ENCODE measurements around the gene CERT1. TPM values are rescaled to one million over a fixed set of nuclear protein-coding genes. Genes with fewer than 3 reads are reported as not detected.
"Not testable (repeated sequence)": the region's sequence is repeated elsewhere in the genome, so short reads cannot be mapped to it uniquely, and the experiment has no call there.

CERT1 gene
- total and polyA plus RNA-seq, 2 donors (not counting 1 experiment from before 2014, with no cell fraction given), result 18.0 to 36.0 TPM

GRCh38 chr5:75507841-75508240, 3.6 kb downstream of the CERT1 start:
- TF ChIP-seq EZH2 (IDR thresholded peaks at IDR 0.05; ENCODE audit: low read length, missing control alignments), result no peak
- TF ChIP-seq CTCF (conservative IDR thresholded peaks at IDR 0.05 in 1 of 2, IDR thresholded peaks at IDR 0.05 in 1 of 2; ENCODE audit: low read depth in 1 of 2, low read length in 2 of 2), result no peak

GRCh38 chr5:75505112-75505511, 6.3 kb downstream of the CERT1 start:
- H3K4me3 ChIP-seq (replicated peaks in 1 of 4; ENCODE audit: control extremely low read depth in 1 of 4, insufficient read depth in 1 of 4, low read depth in 3 of 4, low read length in 4 of 4); H3K9me3 ChIP-seq (ENCODE audit: control insufficient read depth, insufficient read depth, low read depth, low read length); H3K27me3 ChIP-seq (ENCODE audit: control insufficient read depth, insufficient read depth, low read length); H3K9ac ChIP-seq (ENCODE audit: insufficient read depth, low read length); H3K36me3 ChIP-seq (ENCODE audit: control insufficient read depth, insufficient read depth, low read length); H3K4me1 ChIP-seq (ENCODE audit: control insufficient read depth, extremely low read depth, insufficient read depth, low read length); DNase-seq (ENCODE audit: low read depth in 2 of 2); H4K20me1 ChIP-seq (ENCODE audit: control insufficient read depth, extremely low read depth, insufficient read depth, low read length); H3K27ac ChIP-seq (ENCODE audit: insufficient read depth, low read length); H2AFZ ChIP-seq (ENCODE audit: low read length); H3K4me2 ChIP-seq (ENCODE audit: extremely low read depth, insufficient read depth, low read length): not testable (repeated sequence)
- H3K79me2 ChIP-seq (ENCODE audit: control insufficient read depth, insufficient read depth, low read length), result peaks cover 37% of the 10 kb centered on the region

More at GRCh38 chr5:75507841-75508240, 3.6 kb downstream of the CERT1 start:
- Histone ChIP-seq H4K20me1 (ENCODE audit: control insufficient read depth, extremely low read depth, insufficient read depth, low read length) (no peaks in the 10 kb centered on the region), H3K4me3 (replicated peaks in 1 of 4; ENCODE audit: control extremely low read depth in 1 of 4, insufficient read depth in 1 of 4, low read depth in 3 of 4, low read length in 4 of 4) (no peak overlapping the region), H3K36me3 (ENCODE audit: control insufficient read depth, insufficient read depth, low read length) (no peaks in the 10 kb centered on the region), H2AFZ (ENCODE audit: low read length) (no peak overlapping the region), H3K4me1 (ENCODE audit: control insufficient read depth, extremely low read depth, insufficient read depth, low read length) (no peaks in the 10 kb centered on the region), H3K27ac (ENCODE audit: insufficient read depth, low read length) (no peak overlapping the region), H3K9ac (ENCODE audit: insufficient read depth, low read length) (no peak overlapping the region), H3K9me3 (ENCODE audit: control insufficient read depth, insufficient read depth, low read depth, low read length) (no peaks in the 10 kb centered on the region), H3K4me2 (ENCODE audit: extremely low read depth, insufficient read depth, low read length) (no peak overlapping the region), H3K27me3 (ENCODE audit: control insufficient read depth, insufficient read depth, low read length) (no peaks in the 10 kb centered on the region), H3K79me2 (ENCODE audit: control insufficient read depth, insufficient read depth, low read length) (peaks cover 56% of the 10 kb centered on the region)
- DNase-seq (ENCODE audit: low read depth in 2 of 2), result no peak

GRCh38 chr5:75498875-75499274, 12.6 kb downstream of the CERT1 start:
- not testable (repeated sequence) for H3K9me3 ChIP-seq (ENCODE audit: control insufficient read depth, insufficient read depth, low read depth, low read length); H3K27me3 ChIP-seq (ENCODE audit: control insufficient read depth, insufficient read depth, low read length); H3K9ac ChIP-seq (ENCODE audit: insufficient read depth, low read length); DNase-seq (ENCODE audit: low read depth in 2 of 2); H3K36me3 ChIP-seq (ENCODE audit: control insufficient read depth, insufficient read depth, low read length); H2AFZ ChIP-seq (ENCODE audit: low read length); H3K4me2 ChIP-seq (ENCODE audit: extremely low read depth, insufficient read depth, low read length); H3K4me1 ChIP-seq (ENCODE audit: control insufficient read depth, extremely low read depth, insufficient read depth, low read length); H3K79me2 ChIP-seq (ENCODE audit: control insufficient read depth, insufficient read depth, low read length); H3K4me3 ChIP-seq (replicated peaks in 1 of 4; ENCODE audit: control extremely low read depth in 1 of 4, insufficient read depth in 1 of 4, low read depth in 3 of 4, low read length in 4 of 4); H3K27ac ChIP-seq (ENCODE audit: insufficient read depth, low read length); H4K20me1 ChIP-seq (ENCODE audit: control insufficient read depth, extremely low read depth, insufficient read depth, low read length)

DNA sequence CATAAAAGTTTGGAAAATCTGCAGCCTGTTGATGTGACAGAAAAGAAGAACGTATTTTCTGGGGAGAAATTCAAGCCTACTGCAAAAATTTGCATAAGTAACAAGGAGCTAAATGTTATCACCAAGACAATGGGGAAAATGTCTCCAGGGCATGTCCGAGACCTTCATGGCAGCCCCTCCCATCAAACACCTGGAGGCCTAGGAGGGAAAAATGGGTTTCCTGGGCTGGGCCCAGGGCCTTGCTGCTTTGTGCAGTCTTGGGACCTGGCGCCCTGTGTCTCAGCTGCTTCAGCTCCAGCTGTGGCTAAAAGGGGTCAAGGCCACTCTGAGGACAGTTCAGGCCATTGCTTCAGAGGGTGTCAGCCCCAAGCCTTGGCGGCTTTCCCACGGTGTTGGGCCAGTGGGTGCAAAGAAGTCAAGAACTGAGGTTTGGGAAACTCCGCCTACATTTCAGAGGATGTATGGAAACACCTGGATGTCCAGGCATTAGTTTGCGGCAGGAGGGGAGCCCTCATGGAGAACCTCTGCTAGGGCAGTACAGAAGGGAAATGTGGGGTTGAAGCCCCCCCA, 13.1 kb downstream of the CERT1 start:
- no peak overlapping the region for H3K4me3 ChIP-seq (replicated peaks in 1 of 4; ENCODE audit: control extremely low read depth in 1 of 4, insufficient read depth in 1 of 4, low read depth in 3 of 4, low read length in 4 of 4)
- H3K36me3 ChIP-seq (ENCODE audit: control insufficient read depth, insufficient read depth, low read length), result no peaks in the 10 kb centered on the region
- no peak for DNase-seq (ENCODE audit: low read depth in 2 of 2)
- peaks cover 2% of the 10 kb centered on the region for H3K79me2 ChIP-seq (ENCODE audit: control insufficient read depth, insufficient read depth, low read length)
- H3K27ac ChIP-seq (ENCODE audit: insufficient read depth, low read length), result no peak overlapping the region
- H3K27me3 ChIP-seq (ENCODE audit: control insufficient read depth, insufficient read depth, low read length), result no peaks in the 10 kb centered on the region
- no peaks in the 10 kb centered on the region for H3K4me1 ChIP-seq (ENCODE audit: control insufficient read depth, extremely low read depth, insufficient read depth, low read length)
- H3K9me3 ChIP-seq (ENCODE audit: control insufficient read depth, insufficient read depth, low read depth, low read length), result no peaks in the 10 kb centered on the region
- no peaks in the 10 kb centered on the region for H4K20me1 ChIP-seq (ENCODE audit: control insufficient read depth, extremely low read depth, insufficient read depth, low read length)
- H2AFZ ChIP-seq (ENCODE audit: low read length), result no peak overlapping the region
- TF ChIP-seq CTCF (conservative IDR thresholded peaks at IDR 0.05 in 1 of 2, IDR thresholded peaks at IDR 0.05 in 1 of 2; ENCODE audit: low read depth in 1 of 2, low read length in 2 of 2), result no peak
- no peak for TF ChIP-seq EZH2 (IDR thresholded peaks at IDR 0.05; ENCODE audit: low read length, missing control alignments)
- H3K4me2 ChIP-seq (ENCODE audit: extremely low read depth, insufficient read depth, low read length), result no peak overlapping the region
- H3K9ac ChIP-seq (ENCODE audit: insufficient read depth, low read length), result no peak overlapping the region

Data from fibroblast of lung (primary cell).